ENCODE results near the gene RFPL3. TPM values are rescaled to one million over a fixed set of nuclear protein-coding genes. Genes with fewer than 3 reads are reported as not detected.
A peak's percentile ranks its signal among the peaks of the same experiment; 100 is the strongest.

Gene RFPL3
- total and polyA plus RNA-seq, 4 experiments from 2014 or later: not detected

DNA sequence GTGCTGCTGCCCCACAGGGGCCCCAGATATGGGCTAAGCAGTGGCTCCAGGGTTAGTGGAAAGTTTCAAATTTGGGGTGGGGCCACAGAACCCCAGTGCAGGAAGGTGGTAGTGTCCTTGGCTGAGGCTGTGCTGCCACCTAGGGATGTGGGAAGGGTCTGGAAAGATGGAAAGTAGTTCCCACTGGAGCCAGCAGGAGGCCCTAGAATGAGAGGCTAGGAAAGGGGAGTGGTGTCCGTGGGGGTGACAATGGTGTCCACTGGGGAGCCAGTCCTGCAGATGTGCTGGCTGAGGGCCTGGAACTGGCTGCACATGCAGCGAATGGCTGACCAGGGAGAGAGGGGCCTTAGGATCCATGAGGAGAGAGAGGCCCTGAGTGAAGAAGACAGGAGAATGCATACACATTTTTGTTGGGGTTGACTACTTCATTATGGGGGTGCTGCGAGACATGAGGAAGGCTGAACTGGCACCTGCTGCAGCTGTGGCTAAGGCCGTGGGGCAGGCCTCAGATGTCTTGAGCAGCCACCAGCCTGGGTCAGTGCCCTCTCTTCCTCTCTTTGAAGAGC is 21.1 kb downstream of the RFPL3 start:
- POLR2A ChIA-PET (ENCODE audit: partially characterized antibody): no interaction called here
- Mint-ChIP-seq H3K4me3 (peak overlapping the region in 1 of 8 donors; percentile 49), H3K27me3 (no peaks in the 10 kb centered on the region), H3K9me3 (no peaks in the 10 kb centered on the region), H3K36me3 (peaks cover 0 to 2% of the 10 kb centered on the region in 2 donors), H3K27ac (no peak overlapping the region), H3K4me1 (no peaks in the 10 kb centered on the region)
- intact Hi-C loops (cut with micrococcal nuclease): no loop called here
- H3K36me3 ChIP-seq (ENCODE audit: insufficient read depth, low read length): no peaks in the 10 kb centered on the region
- no peak for DNase-seq
- H3K9me3 ChIP-seq (ENCODE audit: control insufficient read depth in 1 of 2, low read length in 2 of 2): no peaks in the 10 kb centered on the region
- no peak overlapping the region for H3K4me3 ChIP-seq (ENCODE audit: low read length in 2 of 2)
- no peaks in the 10 kb centered on the region for H3K27me3 ChIP-seq (ENCODE audit: insufficient read depth, low read length)
- no peak overlapping the region for H3K27ac ChIP-seq (ENCODE audit: low read depth, low read length)
- CTCF ChIA-PET (ENCODE audit: partially characterized antibody): no interaction called here
- H3K4me1 ChIP-seq (ENCODE audit: insufficient read depth, low read length): no peaks in the 10 kb centered on the region

DNA sequence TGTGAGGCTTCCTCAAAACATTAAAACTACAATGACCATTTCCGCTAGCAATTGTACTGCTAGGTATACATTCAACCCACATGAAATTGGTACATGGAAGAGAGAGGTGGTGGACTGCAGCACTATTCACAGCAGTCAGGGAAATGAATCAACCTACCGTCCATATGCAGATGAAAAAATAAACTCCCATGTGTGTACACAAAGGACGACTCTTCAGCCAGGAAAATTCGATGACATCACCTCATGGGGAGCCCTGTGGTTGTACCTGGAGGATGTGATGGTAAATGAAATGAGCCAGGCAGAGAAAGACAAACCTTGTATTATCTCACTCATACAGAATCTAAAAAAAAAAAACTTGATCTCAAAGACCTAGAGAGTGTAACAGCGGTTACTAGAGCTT is 23.3 kb downstream of the RFPL3 start:
- intact Hi-C loops (cut with micrococcal nuclease): no loop called here
- H3K27me3 Mint-ChIP-seq: no peaks in the 10 kb centered on the region
- ChIA-PET CTCF (ENCODE audit: partially characterized antibody) (no interaction called here), POLR2A (ENCODE audit: partially characterized antibody) (no interaction called here)
- no peak overlapping the region for H3K4me3 Mint-ChIP-seq
- no peaks in the 10 kb centered on the region for H3K4me1 Mint-ChIP-seq
- H3K27ac ChIP-seq (ENCODE audit: low read depth, low read length): no peak overlapping the region
- no peak overlapping the region for H3K4me3 ChIP-seq (ENCODE audit: low read length in 2 of 2)
- no peak for DNase-seq
- no peaks in the 10 kb centered on the region for H3K27me3 ChIP-seq (ENCODE audit: insufficient read depth, low read length)
- peaks cover 3% of the 10 kb centered on the region in 2 donors for H3K36me3 Mint-ChIP-seq
- no peaks in the 10 kb centered on the region for H3K9me3 Mint-ChIP-seq
- H3K36me3 ChIP-seq (ENCODE audit: insufficient read depth, low read length): no peaks in the 10 kb centered on the region
- no peaks in the 10 kb centered on the region for H3K4me1 ChIP-seq (ENCODE audit: insufficient read depth, low read length)
- H3K27ac Mint-ChIP-seq: no peak overlapping the region
- no peaks in the 10 kb centered on the region for H3K9me3 ChIP-seq (ENCODE audit: control insufficient read depth in 1 of 2, low read length in 2 of 2)

DNA sequence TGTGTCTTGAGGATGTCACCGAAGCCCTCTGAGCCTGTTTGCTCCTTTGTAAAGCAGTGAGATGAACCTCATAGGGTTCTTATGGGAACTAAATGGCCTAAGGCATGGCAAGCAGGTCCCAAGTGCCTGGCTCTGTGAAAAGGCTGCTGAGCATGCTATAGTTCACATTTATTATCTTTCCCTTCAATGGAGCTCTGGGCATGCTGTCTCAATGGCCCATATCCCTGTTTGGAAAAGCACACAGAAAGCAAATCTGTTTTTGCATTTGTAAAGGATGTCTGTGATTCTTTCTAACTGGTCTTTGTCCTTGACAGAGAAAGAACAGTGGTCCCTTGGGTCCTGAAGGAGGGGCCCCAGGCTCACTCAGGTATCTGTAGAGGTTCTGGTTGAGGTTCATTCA is 28.0 kb downstream of the RFPL3 start:
- H3K9me3 Mint-ChIP-seq: no peaks in the 10 kb centered on the region
- no peaks in the 10 kb centered on the region for H3K27me3 Mint-ChIP-seq
- Histone ChIP-seq H3K27me3 (ENCODE audit: insufficient read depth, low read length) (no peaks in the 10 kb centered on the region), H3K9me3 (ENCODE audit: control insufficient read depth in 1 of 2, low read length in 2 of 2) (no peaks in the 10 kb centered on the region), H3K4me3 (ENCODE audit: low read length in 2 of 2) (no peak overlapping the region), H3K4me1 (ENCODE audit: insufficient read depth, low read length) (no peaks in the 10 kb centered on the region), H3K36me3 (ENCODE audit: insufficient read depth, low read length) (peaks cover 10% of the 10 kb centered on the region), H3K27ac (ENCODE audit: low read depth, low read length) (no peak overlapping the region)
- intact Hi-C loops (cut with micrococcal nuclease): no loop called here
- no peak overlapping the region for H3K27ac Mint-ChIP-seq
- H3K4me3 Mint-ChIP-seq: no peak overlapping the region
- ChIA-PET POLR2A (ENCODE audit: partially characterized antibody) (no interaction called here), CTCF (ENCODE audit: partially characterized antibody) (no interaction called here)
- H3K36me3 Mint-ChIP-seq: peaks cover 30 to 41% of the 10 kb centered on the region in 2 donors
- no peak for DNase-seq
- H3K4me1 Mint-ChIP-seq: peaks cover 0 to 1% (median 0%) of the 10 kb centered on the region in 4 donors

DNA sequence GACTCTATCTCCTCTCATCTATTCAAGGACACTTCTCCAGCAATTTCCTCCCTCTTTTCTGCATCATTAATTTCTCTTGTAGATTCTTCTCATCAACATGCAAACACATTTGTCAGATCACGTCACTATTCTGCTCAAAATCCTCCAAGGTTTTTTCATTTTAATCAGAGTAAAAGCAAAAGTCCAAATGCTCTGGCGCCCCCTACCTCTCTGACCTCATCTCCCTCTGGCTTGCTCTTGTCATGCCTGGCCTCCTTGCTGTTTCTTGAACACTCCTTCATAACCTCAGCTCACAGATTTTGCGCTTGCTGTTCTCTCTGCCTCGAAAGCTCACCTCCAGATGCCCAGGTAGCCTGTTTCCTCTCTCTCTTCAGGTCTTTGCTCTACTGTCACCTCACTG is 32.0 kb downstream of the RFPL3 start:
- Mint-ChIP-seq H3K36me3 (peaks cover 52 to 70% of the 10 kb centered on the region in 2 donors), H3K27ac (peak overlapping the region in 3 of 7 donors; percentile 32 to 54 (median 40)), H3K27me3 (no peaks in the 10 kb centered on the region), H3K4me1 (peaks cover 0 to 1% (median 0%) of the 10 kb centered on the region in 4 donors), H3K4me3 (no peak overlapping the region), H3K9me3 (no peaks in the 10 kb centered on the region)
- no peaks in the 10 kb centered on the region for H3K27me3 ChIP-seq (ENCODE audit: insufficient read depth, low read length)
- H3K27ac ChIP-seq (ENCODE audit: low read depth, low read length): no peak overlapping the region
- H3K4me3 ChIP-seq (ENCODE audit: low read length in 2 of 2): no peak overlapping the region
- no peaks in the 10 kb centered on the region for H3K4me1 ChIP-seq (ENCODE audit: insufficient read depth, low read length)
- H3K36me3 ChIP-seq (ENCODE audit: insufficient read depth, low read length): peaks cover 36% of the 10 kb centered on the region
- DNase-seq: no peak
- intact Hi-C loops (cut with micrococcal nuclease): loop anchor here (10.0 kb wide), 1 partner anchor 415 kb away; no protein-coding TSS in a partner anchor
- CTCF ChIA-PET (ENCODE audit: partially characterized antibody): interaction anchor here (1.4 to 1.6 kb wide), 3 partner anchors 23 to 285 kb away, joined by 3 to 5 read pairs (median 4); partner anchors contain the start of gene RTCB
- POLR2A ChIA-PET (ENCODE audit: partially characterized antibody): no interaction called here
- no peaks in the 10 kb centered on the region for H3K9me3 ChIP-seq (ENCODE audit: control insufficient read depth in 1 of 2, low read length in 2 of 2)

DNA sequence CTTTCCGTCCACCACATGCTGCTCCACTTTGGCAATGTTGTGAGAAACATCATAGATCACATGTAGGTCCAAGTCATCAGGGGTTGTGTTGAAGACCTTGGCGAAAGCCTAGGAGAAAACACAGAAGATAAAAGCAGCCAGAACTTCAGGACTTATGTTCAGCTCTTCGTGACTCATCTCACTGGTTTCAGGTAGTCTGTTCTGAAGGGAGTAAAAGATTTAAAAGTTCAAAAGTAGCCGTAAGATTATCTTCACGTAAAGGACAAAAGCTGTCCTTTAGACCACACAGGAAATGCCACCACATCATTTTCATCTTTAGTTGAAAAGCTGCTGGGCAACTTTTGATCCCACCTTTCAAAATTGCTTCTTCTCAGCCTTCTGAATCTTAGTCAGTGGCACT is 37.4 kb downstream of the RFPL3 start:
- Mint-ChIP-seq H3K4me3 (no peak overlapping the region), H3K27me3 (no peaks in the 10 kb centered on the region), H3K36me3 (peaks cover 56 to 76% of the 10 kb centered on the region in 2 donors), H3K27ac (peak overlapping the region in 4 of 7 donors; percentile 17 to 69 (median 38)), H3K9me3 (no peaks in the 10 kb centered on the region), H3K4me1 (peaks cover 0 to 1% (median 0%) of the 10 kb centered on the region in 4 donors)
- Histone ChIP-seq H3K27ac (ENCODE audit: low read depth, low read length) (no peak overlapping the region), H3K4me3 (ENCODE audit: low read length in 2 of 2) (no peak overlapping the region), H3K27me3 (ENCODE audit: insufficient read depth, low read length) (no peaks in the 10 kb centered on the region), H3K36me3 (ENCODE audit: insufficient read depth, low read length) (peaks cover 69% of the 10 kb centered on the region), H3K4me1 (ENCODE audit: insufficient read depth, low read length) (no peaks in the 10 kb centered on the region), H3K9me3 (ENCODE audit: control insufficient read depth in 1 of 2, low read length in 2 of 2) (no peaks in the 10 kb centered on the region)
- ChIA-PET CTCF (ENCODE audit: partially characterized antibody) (no interaction called here), POLR2A (ENCODE audit: partially characterized antibody) (no interaction called here)
- no peak for DNase-seq
- intact Hi-C loops (cut with micrococcal nuclease): loop anchor here (10.0 kb wide), 1 partner anchor 420 kb away; no protein-coding TSS in a partner anchor

DNA sequence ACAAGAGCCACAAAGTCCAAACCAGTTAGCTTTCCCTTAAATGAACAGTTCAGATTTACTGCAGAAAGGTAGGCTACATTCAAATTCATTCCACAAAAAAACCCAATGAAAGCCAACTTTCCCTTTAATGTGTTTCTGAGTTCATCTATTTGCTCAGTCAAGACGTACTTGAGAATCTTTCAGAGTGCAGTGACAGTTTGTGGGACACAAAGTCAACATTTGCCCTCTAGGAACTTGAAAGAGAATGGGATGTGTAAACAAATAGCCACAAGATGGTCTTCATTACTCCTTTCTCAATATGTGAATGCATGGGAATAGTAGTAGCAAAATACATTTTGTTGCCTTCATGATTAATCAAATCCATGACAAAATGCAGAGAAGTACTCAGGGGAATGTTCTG is 38.6 kb downstream of the RFPL3 start:
- intact Hi-C loops (cut with micrococcal nuclease): loop anchor here (10.0 kb wide), 1 partner anchor 421 kb away; no protein-coding TSS in a partner anchor
- H3K9me3 Mint-ChIP-seq: no peaks in the 10 kb centered on the region
- Histone ChIP-seq H3K27ac (ENCODE audit: low read depth, low read length) (no peak overlapping the region), H3K4me1 (ENCODE audit: insufficient read depth, low read length) (no peaks in the 10 kb centered on the region), H3K36me3 (ENCODE audit: insufficient read depth, low read length) (peaks cover 76% of the 10 kb centered on the region), H3K9me3 (ENCODE audit: control insufficient read depth in 1 of 2, low read length in 2 of 2) (no peaks in the 10 kb centered on the region), H3K27me3 (ENCODE audit: insufficient read depth, low read length) (no peaks in the 10 kb centered on the region), H3K4me3 (ENCODE audit: low read length in 2 of 2) (no peak overlapping the region)
- peaks cover 66 to 75% of the 10 kb centered on the region in 2 donors for H3K36me3 Mint-ChIP-seq
- no peak overlapping the region for H3K4me3 Mint-ChIP-seq
- POLR2A ChIA-PET (ENCODE audit: partially characterized antibody): no interaction called here
- H3K27ac Mint-ChIP-seq: no peak overlapping the region
- no peaks in the 10 kb centered on the region for H3K27me3 Mint-ChIP-seq
- no peak for DNase-seq
- H3K4me1 Mint-ChIP-seq: peaks cover 0 to 1% (median 0%) of the 10 kb centered on the region in 4 donors
- CTCF ChIA-PET (ENCODE audit: partially characterized antibody): no interaction called here

DNA sequence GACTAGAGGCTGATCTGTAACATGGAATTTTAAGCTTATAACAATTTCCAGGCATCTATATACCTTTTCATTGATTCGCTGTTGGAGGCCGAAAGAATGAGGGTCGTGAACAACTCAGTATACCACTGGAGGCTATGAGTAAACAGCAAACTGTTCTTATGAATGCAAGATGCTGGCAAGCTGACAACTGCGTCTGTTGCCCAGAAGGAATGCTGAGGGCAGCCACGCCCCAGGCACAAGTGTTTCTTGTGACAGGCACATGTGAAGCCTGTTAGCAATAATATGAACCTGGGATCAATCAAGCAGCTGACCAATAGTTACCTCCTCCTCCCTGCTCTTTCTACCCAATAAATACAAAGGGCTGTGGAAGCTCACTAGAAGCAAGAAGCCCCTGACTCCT is 39.1 kb downstream of the RFPL3 start:
- no peak for DNase-seq
- Histone ChIP-seq H3K4me1 (ENCODE audit: insufficient read depth, low read length) (no peaks in the 10 kb centered on the region), H3K4me3 (ENCODE audit: low read length in 2 of 2) (no peak overlapping the region), H3K27ac (ENCODE audit: low read depth, low read length) (no peak overlapping the region), H3K36me3 (ENCODE audit: insufficient read depth, low read length) (peaks cover 81% of the 10 kb centered on the region), H3K27me3 (ENCODE audit: insufficient read depth, low read length) (no peaks in the 10 kb centered on the region), H3K9me3 (ENCODE audit: control insufficient read depth in 1 of 2, low read length in 2 of 2) (no peaks in the 10 kb centered on the region)
- intact Hi-C loops (cut with micrococcal nuclease): loop anchor here (10.0 kb wide), 1 partner anchor 422 kb away; no protein-coding TSS in a partner anchor
- POLR2A ChIA-PET (ENCODE audit: partially characterized antibody): no interaction called here
- Mint-ChIP-seq H3K27ac (peak overlapping the region in 1 of 7 donors; percentile 40), H3K36me3 (peaks cover 68 to 79% of the 10 kb centered on the region in 2 donors), H3K27me3 (no peaks in the 10 kb centered on the region), H3K9me3 (no peaks in the 10 kb centered on the region), H3K4me3 (no peak overlapping the region), H3K4me1 (peaks cover 0 to 1% (median 0%) of the 10 kb centered on the region in 4 donors)
- CTCF ChIA-PET (ENCODE audit: partially characterized antibody): no interaction called here
